ENCODE data around the gene RELL1.

DNA sequence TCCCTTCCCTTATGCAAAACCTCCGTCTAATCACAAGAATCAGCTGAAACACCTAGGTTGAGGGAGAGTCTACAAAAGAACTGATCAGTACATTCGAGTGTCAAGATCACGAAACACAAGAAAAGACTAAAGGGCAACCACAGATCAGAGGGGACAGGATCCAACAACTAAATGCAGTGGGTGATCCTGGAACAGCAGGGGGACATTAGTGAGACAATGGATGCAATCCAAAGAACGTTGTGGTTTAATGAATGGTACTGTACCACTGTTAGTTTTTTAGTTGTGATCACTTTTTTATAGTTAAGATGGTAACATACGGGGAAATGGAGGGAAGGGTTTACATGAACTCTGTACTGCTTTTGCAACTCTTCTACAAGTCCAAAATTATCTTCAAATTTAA lies 79.2 kb downstream of the RELL1 start:
- TF ChIP-seq EZH2 (IDR thresholded peaks at IDR 0.05; ENCODE audit: borderline replicate concordance, insufficient read depth, low read depth, low read length, poor library complexity, severe bottlenecking), result no peak
- no peak for TF ChIP-seq CTCF (IDR thresholded peaks at IDR 0.05)

Data from B cell (primary cell).